Lung (tissue), 12 donors: ENCODE data around the gene MAP3K20. TPM values are rescaled to one million over a fixed set of nuclear protein-coding genes. Genes with fewer than 3 reads are reported as not detected.

Experiments
- ATAC-seq: fragments of 200-7000 bp; cut with Tn5 transposase; one replicate; pipeline ENCODE4 v1.9.1; 2020; ENCODE audit warnings: moderate number of reproducible peaks; ENCODE audit not compliant: insufficient read depth, low FRiP score
- DNase-seq, 3 donors: peaks; one replicate each; pipeline ENCODE4 v3.0.0-alpha.2; 2013 to 2017
- H3K27ac ChIP-seq, 2 donors: one replicate each; pipeline ENCODE4 v1.5.1; 2013; ENCODE audit warnings: mild to moderate bottlenecking in 2 of 2, moderate library complexity in 2 of 2, control low read depth in 1 of 2, inconsistent platforms in 1 of 2, low read depth in 1 of 2, low read length in 1 of 2
- H3K27me3 ChIP-seq, 3 donors: one replicate each; pipeline ENCODE4 v1.5.1; 2013; ENCODE audit warnings: low read length in 2 of 3; ENCODE audit not compliant: control insufficient read depth in 3 of 3, insufficient read depth in 3 of 3
- H3K36me3 ChIP-seq, 4 donors: one replicate each; pipeline ENCODE4 v1.5.1; 2013; ENCODE audit warnings: low read length in 4 of 4, mild to moderate bottlenecking in 1 of 4, moderate library complexity in 1 of 4; ENCODE audit not compliant: control insufficient read depth in 4 of 4, insufficient read depth in 4 of 4
- H3K4me1 ChIP-seq, 5 donors: one replicate each; pipeline ENCODE4 v1.5.1; 2013; ENCODE audit warnings: low read length in 5 of 5, mild to moderate bottlenecking in 2 of 5, moderate library complexity in 1 of 5; ENCODE audit not compliant: control insufficient read depth in 5 of 5, insufficient read depth in 5 of 5
- H3K4me3 ChIP-seq: one replicate; pipeline ENCODE4 v1.5.1; 2013; ENCODE audit warnings: mild to moderate bottlenecking, control low read depth, moderate library complexity
- H3K9ac ChIP-seq, 2 donors: one replicate each; pipeline ENCODE4 v1.5.1; 2013; ENCODE audit warnings: low read length in 2 of 2, control low read depth in 1 of 2; ENCODE audit not compliant: insufficient read depth in 1 of 2
- H3K9me3 ChIP-seq, 4 donors: one replicate each; pipeline ENCODE4 v1.5.1; 2013; ENCODE audit warnings: low read length in 3 of 4, mild to moderate bottlenecking in 1 of 4, moderate library complexity in 1 of 4; ENCODE audit not compliant: control insufficient read depth in 4 of 4, insufficient read depth in 3 of 4
- WGBS, 2 donors: extraction: QIAGEN DNeasy Blood & Tissue Kit; methylation state at CpG; one replicate each; pipeline ENCODE4 v1.1.7; 2013; 5-methylcytosine and 5-hydroxymethylcytosine counted together
- polyA plus RNA-seq, 2 donors: library from polyadenylated mRNA; stranded (reverse); fragments of 200-250 nt; gene quantifications; one replicate each; pipeline ENCODE4 v1.2.1, GENCODE V29; 2013
- total RNA-seq, 2 donors: library from RNA; depleted of rRNA in 1 of 2; stranded (reverse); fragments of >200 nt in 1 of 2; gene quantifications; one replicate each; pipeline ENCODE4 v1.2.1, GENCODE V29; 2014 to 2021
- TF ChIP-seq, protein P1 (sequence below): IDR thresholded peaks from 2 replicates; pipeline ENCODE4 v1.5.1; 2012; ENCODE audit warnings: mild to moderate bottlenecking; ENCODE audit errors: control extremely low read depth, extremely low read depth
- donor health status: control.
- donor health status: control.
- donor health status: Bipolar disorder and iron deficiency.
- donor health status: healthy.
- donor health status: DM: yes; HTN: yes; CAD: no.

The MAP3K20 gene
- total and polyA plus RNA-seq, 4 donors: 13.4 to 71.6 (median 31.6) TPM

DNA sequence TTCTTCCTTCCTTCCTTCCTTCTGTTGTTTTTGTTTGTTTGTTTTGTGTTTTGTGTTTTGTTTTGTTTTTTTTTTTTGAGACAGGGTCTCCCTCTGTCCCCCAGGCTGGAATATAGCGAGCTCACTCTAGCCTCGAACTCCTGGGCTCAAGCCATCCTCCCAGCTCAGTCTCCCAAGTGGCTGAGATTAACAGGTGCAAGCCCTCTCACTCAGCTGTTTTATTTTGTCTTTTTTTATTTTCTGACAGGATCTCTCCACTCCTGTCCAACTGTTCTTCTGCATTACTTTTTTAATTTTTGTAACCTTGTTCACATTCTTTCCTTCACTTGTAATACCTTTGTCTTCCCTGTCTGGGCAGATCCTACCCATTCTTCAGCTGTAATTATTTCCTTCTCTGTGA is 23.6 kb downstream of the MAP3K20 start:
- Histone ChIP-seq H3K36me3 (peaks cover 0 to 8% (median 1%) of the 10 kb centered on the region in 4 donors), H3K9ac (no peak overlapping the region), H3K27me3 (no peaks in the 10 kb centered on the region), H3K27ac (peak overlapping the region in 1 of 2 donors; percentile 45), H3K9me3 (no peaks in the 10 kb centered on the region), H3K4me1 (peaks cover 0 to 32% (median 0%) of the 10 kb centered on the region in 5 donors), H3K4me3 (no peak overlapping the region)
- no peak for DNase-seq
- 91% methylated on average over 2 of the region's 2 CpGs for WGBS, 2 donors
- TF ChIP-seq, protein P1, sequence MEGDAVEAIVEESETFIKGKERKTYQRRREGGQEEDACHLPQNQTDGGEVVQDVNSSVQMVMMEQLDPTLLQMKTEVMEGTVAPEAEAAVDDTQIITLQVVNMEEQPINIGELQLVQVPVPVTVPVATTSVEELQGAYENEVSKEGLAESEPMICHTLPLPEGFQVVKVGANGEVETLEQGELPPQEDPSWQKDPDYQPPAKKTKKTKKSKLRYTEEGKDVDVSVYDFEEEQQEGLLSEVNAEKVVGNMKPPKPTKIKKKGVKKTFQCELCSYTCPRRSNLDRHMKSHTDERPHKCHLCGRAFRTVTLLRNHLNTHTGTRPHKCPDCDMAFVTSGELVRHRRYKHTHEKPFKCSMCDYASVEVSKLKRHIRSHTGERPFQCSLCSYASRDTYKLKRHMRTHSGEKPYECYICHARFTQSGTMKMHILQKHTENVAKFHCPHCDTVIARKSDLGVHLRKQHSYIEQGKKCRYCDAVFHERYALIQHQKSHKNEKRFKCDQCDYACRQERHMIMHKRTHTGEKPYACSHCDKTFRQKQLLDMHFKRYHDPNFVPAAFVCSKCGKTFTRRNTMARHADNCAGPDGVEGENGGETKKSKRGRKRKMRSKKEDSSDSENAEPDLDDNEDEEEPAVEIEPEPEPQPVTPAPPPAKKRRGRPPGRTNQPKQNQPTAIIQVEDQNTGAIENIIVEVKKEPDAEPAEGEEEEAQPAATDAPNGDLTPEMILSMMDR: no peak
- ATAC-seq: no peak

DNA sequence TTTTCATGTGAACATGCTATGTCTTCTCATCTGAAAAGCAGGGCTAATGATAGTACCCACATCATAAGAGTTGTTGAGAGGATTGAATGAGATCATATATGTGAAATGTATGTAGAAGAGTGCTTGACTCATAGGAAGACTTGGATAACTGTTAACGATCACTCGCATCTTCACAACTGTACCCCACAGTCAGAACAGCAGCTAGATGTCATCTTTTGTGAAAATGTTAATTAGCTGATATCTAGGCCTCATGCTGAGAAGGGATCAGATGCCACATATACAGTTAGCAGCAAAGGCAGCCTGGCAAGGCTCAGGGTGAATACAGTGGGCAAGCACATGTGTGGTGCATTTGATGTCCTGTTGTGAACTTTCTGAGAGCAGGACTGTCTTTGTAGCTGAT is 24.2 kb downstream of the MAP3K20 start:
- no peak overlapping the region for H3K9ac ChIP-seq
- H3K4me1 ChIP-seq: peaks cover 0 to 30% (median 0%) of the 10 kb centered on the region in 5 donors
- H3K36me3 ChIP-seq: peaks cover 0 to 8% (median 1%) of the 10 kb centered on the region in 4 donors
- TF ChIP-seq, protein P1: no peak
- ATAC-seq: no peak
- H3K4me3 ChIP-seq: no peak overlapping the region
- H3K27ac ChIP-seq: no peak overlapping the region
- no peak for DNase-seq
- WGBS, 2 donors: 100% methylated on average over 2 of the region's 2 CpGs
- H3K9me3 ChIP-seq: no peaks in the 10 kb centered on the region
- no peaks in the 10 kb centered on the region for H3K27me3 ChIP-seq

DNA sequence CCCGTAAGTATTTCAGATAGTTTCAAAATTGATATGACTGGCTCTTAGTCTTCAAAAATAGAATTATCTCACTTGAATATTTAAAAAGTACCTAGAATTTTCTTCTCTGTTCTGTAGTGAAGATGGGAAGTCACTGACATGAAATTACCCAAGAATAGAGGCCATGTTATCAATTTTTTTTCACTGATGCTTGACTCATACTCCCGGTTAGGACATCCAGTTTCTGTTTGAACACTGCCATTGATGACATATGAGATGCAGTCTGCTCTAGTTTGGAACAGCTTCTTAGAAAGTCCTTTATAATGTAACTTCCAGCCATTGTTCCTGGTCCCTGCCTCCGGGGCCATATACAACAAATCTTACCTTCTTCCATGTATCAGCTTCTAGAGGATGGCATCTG is 26.0 kb downstream of the MAP3K20 start:
- H3K27ac ChIP-seq: no peak overlapping the region
- no peak overlapping the region for H3K9ac ChIP-seq
- H3K27me3 ChIP-seq: no peaks in the 10 kb centered on the region
- H3K4me1 ChIP-seq: peaks cover 0 to 33% (median 0%) of the 10 kb centered on the region in 5 donors
- DNase-seq: no peak
- peaks cover 0 to 6% (median 2%) of the 10 kb centered on the region in 4 donors for H3K36me3 ChIP-seq
- TF ChIP-seq, protein P1: no peak
- no peak for ATAC-seq
- H3K9me3 ChIP-seq: no peaks in the 10 kb centered on the region
- no peak overlapping the region for H3K4me3 ChIP-seq
- 69 to 70% methylated on average over 3 of the region's 3 CpGs for WGBS, 2 donors

DNA sequence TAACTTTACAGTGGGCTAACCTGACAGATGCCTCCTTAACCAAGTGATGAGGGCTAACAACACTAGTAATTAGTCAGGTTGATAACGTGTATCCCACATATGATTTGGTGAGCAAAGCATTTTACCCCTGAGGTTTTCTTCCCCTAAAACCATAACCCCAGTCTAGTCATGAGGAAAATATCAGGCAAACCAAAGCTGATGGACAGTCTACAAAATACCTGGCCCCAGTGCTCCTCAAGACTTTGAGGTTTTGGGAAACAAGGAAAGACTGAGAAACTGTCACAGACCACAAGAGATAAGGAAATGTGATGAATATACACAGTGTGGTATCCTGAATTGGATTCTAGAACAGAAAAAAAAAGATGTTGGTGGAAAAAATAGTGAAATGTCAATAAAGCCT is 28.5 kb downstream of the MAP3K20 start:
- TF ChIP-seq, protein P1: no peak
- 91 to 98% methylated on average over 1 of the region's 1 CpG for WGBS, 2 donors
- ATAC-seq: no peak

More for the DNA sequence above, 28.5 kb downstream of the MAP3K20 start:
- H3K36me3 ChIP-seq: peaks cover 1 to 5% (median 3%) of the 10 kb centered on the region in 4 donors
- peaks cover 0 to 32% (median 3%) of the 10 kb centered on the region in 5 donors for H3K4me1 ChIP-seq
- no peak for DNase-seq
- no peaks in the 10 kb centered on the region for H3K27me3 ChIP-seq
- H3K9ac ChIP-seq: no peak overlapping the region
- H3K27ac ChIP-seq: no peak overlapping the region
- no peaks in the 10 kb centered on the region for H3K9me3 ChIP-seq
- no peak overlapping the region for H3K4me3 ChIP-seq
